Left hindlimb (tissue), 1 donor: ENCODE data around the gene GIPC3.

Experiments
- DNase-seq: peaks from one replicate; pipeline ENCODE4 v3.0.0-alpha.2; 2018

GIPC3 gene

DNA sequence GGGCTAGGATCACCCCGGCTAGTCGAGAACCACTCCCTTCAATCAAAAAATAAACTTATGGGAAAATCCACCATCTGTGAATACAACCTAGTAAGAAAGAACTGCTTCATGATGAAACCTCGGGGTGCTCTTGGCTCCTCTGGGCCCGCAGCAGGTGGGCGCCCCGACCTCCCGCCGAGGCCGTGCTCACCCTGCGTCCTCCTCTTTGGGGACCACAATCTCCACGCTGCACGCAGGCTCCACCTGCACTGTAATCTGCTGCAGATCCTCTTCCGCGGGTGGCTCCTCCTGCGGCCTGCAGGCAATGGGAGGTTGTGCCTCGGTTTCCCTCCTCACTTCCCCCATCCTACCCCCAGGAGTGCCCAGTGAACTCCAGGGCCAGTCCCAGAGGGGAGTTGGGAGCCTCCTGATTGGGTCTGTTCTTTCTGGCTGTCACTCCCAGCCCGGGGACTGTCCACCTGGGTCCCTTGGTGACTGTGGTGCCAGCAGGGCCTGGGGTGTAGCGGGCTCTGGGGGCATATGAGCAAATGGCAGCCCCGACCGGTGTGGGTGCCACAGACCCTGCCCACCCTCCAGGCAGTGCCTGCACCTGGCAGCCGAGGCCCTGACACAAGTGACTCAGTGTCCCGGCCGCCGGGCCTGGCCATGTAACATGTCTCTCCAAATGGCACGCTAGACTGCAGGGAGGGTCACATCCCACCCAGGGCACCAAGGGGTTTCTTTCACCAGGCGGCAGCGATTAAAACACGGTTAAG lies 56.4 kb downstream of the GIPC3 start:
- no peak for DNase-seq

DNA sequence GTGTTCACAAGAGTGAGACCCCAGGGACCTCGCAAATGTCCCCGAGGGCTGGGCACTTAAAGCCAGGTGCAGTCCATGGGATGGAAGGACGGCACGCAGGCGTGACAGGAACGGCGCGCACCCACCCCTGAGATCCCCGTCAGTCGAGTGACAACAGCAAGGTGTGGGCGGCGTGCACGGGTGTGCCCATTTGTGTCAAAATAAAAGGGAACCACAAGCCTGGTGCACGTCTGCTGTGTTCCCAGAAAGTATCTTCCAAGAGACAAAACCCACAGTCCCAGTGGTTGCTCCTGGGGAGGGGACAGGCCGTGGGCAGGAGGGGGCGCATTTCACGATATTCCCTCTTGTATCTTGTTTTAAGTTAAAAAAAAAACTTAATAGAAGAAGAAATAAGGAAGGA lies 57.0 kb downstream of the GIPC3 start:
- no peak for DNase-seq
